ENCODE measurements around the gene PTPRF.

- no peak for TF ChIP-seq EZH2phosphoT487 (IDR thresholded peaks at IDR 0.05; ENCODE audit: low read depth)
- TF ChIP-seq CTCF (IDR thresholded peaks at IDR 0.05; ENCODE audit: low read depth, low read length), result no peak
Observed at GRCh38 chr1:43512681-43513080, 18.0 kb upstream of the PTPRF start.

Measured in OCI-LY3 (cell line).